ENCODE measurements around the gene PTX3. TPM values are rescaled to one million over a fixed set of nuclear protein-coding genes. Genes with fewer than 3 reads are reported as not detected.
A peak's percentile ranks its signal among the peaks of the same experiment; 100 is the strongest.

The PTX3 gene
- total and polyA plus RNA-seq, 8 donors: 1.0 to 5.0 (median 2.9) TPM

- DNase-seq (no peak), FAIRE-seq (no peak), ATAC-seq (no peak)
- Histone ChIP-seq H3K4me3 (no peak overlapping the region), H3K4me1 (no peaks in the 10 kb centered on the region), H3K36me3 (no peaks in the 10 kb centered on the region), H3K27me3 (no peaks in the 10 kb centered on the region), H3K27ac (no peak overlapping the region), H3K9me3 (no peaks in the 10 kb centered on the region)
- intact Hi-C loops (cut with DNase I): no loop called here
- 79 to 84% methylated on average over 2 of the region's 2 CpGs for WGBS, 2 donors
- no peak for TF ChIP-seq CTCF (IDR thresholded peaks at IDR 0.05)
These were observed 6.9 kb upstream of the PTX3 start for GRCh38 chr3:157429708-157430107.

GRCh38 chr3:157438194-157438730 lies 1.6 kb downstream of the PTX3 start:
- FAIRE-seq (no peak), ATAC-seq (peak in 2 of 4 donors; percentile 20 to 23), DNase-seq (peak in 2 of 6 donors; percentile 34 to 45)
- no peak for TF ChIP-seq CTCF (IDR thresholded peaks at IDR 0.05)
- Histone ChIP-seq H3K27ac (peak overlapping the region in 1 of 4 donors; percentile 50), H3K9me3 (no peaks in the 10 kb centered on the region), H3K27me3 (no peaks in the 10 kb centered on the region), H3K36me3 (no peaks in the 10 kb centered on the region), H3K4me3 (peak overlapping the region; percentile 39 to 62 (median 47)), H3K4me1 (no peaks in the 10 kb centered on the region)
- WGBS, 2 donors: 4 to 6% methylated on average over 22 of the region's 22 CpGs
- intact Hi-C loops (cut with DNase I): no loop called here

GRCh38 chr3:157441102-157441624 lies 4.5 kb downstream of the PTX3 start:
- no peak overlapping the region for H3K4me3 ChIP-seq
- no peak for TF ChIP-seq CTCF (IDR thresholded peaks at IDR 0.05)
- WGBS, 2 donors: 85 to 89% methylated on average over 2 of the region's 2 CpGs
- H3K4me1 ChIP-seq: no peaks in the 10 kb centered on the region
- DNase-seq (no peak), FAIRE-seq (no peak), ATAC-seq (no peak)
- intact Hi-C loops (cut with DNase I): no loop called here
- H3K36me3 ChIP-seq: no peaks in the 10 kb centered on the region
- no peaks in the 10 kb centered on the region for H3K9me3 ChIP-seq
- no peak overlapping the region for H3K27ac ChIP-seq
- no peaks in the 10 kb centered on the region for H3K27me3 ChIP-seq

GRCh38 chr3:157442729-157443128 lies 6.1 kb downstream of the PTX3 start:
- ATAC-seq: peak in 1 of 4 donors; percentile 5
- Histone ChIP-seq H3K4me3 (no peak overlapping the region), H3K4me1 (no peaks in the 10 kb centered on the region), H3K27me3 (no peaks in the 10 kb centered on the region), H3K27ac (no peak overlapping the region), H3K9me3 (no peaks in the 10 kb centered on the region), H3K36me3 (no peaks in the 10 kb centered on the region)
- no peak for TF ChIP-seq CTCF (IDR thresholded peaks at IDR 0.05)
- no peak for FAIRE-seq
- 76 to 82% methylated on average over 2 of the region's 2 CpGs for WGBS, 2 donors
- intact Hi-C loops (cut with DNase I): no loop called here
- no peak for DNase-seq
